Breast epithelium (tissue), 3 donors: ENCODE data around the gene AZGP1.

Source experiments
- CTCF ChIP-seq, 3 donors: fragments of 450-650 bp; IDR thresholded peaks; one replicate each; pipeline ENCODE4 v1.5.1; 2016 to 2017; ENCODE audit warnings: antibody characterized with exemption in 3 of 3, mild to moderate bottlenecking in 3 of 3, moderate library complexity in 3 of 3
- POLR2A ChIP-seq: fragments of 450-650 bp; IDR thresholded peaks from one replicate; pipeline ENCODE4 v1.6.1; 2016; ENCODE audit warnings: antibody characterized with exemption, mild to moderate bottlenecking, moderate library complexity

GRCh38 chr7:99930376-99930775, 45.5 kb downstream of the AZGP1 start:
- TF ChIP-seq CTCF (IDR thresholded peaks at IDR 0.05) (no peak), POLR2A (no peak)
